HG03460 (cell line): Measurements from ENCODE around the gene MICALL2.

Experiments used
- ATAC-seq: cut with Tn5 transposase; IDR thresholded peaks from one replicate; pipeline ENCODE4 v1.9.1; 2021; ENCODE audit not compliant: unreplicated experiment

The MICALL2 gene

DNA sequence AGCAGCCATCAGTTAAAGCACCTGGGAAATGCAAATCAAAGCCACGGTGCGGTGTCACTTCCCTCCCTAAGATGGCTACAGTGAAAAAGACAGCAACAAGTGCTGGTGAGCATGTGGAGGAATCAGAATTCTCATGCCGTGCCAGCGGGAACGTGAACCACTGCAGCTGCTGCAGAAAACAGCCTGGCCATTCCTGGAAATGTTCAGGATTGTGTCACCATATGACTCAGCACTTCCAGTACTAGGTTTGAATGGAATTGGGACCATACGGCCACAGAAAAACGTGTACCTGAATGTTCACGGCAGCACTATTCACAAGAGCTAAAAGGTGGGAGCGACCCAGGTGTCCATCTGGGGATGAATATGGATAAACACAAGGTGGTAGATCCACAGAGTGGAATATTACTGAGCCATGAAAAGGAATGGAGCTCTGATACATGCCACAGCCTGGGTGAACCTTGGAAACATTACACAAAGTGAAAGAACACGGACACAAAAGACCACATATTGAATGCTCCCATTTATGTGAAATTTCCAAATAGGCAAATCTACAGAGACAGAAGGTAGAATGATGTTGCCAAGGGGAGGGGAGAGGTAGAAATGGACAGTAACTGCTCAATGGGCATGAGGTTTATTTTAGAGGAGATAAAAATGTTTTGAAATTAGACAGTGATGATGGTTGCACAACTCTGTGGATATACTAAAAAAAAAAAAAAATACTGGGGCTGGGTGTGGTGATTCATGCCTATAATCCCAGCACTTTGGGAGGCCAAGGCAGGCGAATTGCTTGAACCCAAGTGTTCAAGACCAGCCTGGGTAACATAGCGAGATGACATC lies 61.6 kb downstream of the MICALL2 start:
- no peak for ATAC-seq

DNA sequence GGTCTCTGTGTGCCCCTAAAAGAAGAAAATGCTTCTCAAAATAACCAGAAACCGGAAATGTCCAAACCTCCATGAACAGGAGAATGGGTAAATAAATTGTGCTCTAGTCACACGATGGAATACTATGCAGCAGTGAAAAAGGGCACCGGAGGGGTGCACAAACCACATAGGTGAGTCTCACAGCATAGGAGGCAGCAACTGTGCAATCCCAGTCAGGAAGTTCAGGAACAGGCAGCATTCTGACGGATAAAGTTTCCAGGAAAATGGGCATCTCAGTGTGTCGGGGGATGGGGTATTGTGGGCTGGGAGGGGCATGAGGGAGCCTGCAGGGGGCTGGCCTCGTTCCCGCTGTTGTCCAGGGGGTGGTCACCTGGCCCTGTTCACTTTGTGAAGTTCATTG lies 63.1 kb downstream of the MICALL2 start:
- no peak for ATAC-seq

DNA sequence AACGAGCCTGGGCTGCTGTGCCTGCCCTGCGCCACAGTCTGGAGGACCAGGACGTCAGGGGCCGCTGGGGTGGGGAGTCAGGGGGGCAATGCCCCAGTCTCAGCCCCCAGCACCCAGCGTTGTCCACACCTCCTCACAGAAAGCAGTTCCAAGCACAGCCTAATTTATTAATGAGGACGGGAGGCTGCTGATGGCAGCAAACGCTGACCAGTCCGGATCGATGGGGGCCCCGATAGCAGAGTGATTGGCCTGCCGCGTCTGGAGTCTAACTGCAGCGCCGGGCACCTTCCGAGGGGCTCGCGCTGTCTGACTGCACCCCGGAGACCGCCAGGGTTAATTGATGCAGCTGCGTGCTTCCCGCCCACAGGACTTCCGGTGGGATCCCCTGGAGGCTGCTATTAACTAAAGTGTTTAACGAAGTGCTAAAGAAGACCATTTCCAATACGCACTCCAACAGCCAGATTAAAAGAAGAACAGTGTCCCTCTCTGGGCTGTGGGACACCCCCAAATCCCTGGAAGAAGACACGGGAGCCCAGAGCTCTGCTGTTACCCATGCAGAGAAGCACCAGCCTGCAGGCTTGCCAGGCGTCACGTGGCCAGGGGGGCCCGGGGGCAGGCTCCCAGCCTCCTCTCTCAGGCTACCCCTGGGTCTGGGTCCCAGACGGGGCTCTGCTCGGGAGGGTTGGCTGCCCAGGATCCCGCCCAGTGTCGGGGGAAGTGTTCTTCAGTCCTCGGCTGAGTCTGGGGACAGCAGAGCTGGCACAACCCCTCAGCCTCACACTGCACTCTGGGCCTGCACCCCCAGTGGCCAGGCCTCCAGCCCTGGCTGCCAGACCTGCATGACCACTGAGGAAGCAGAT lies 63.8 kb downstream of the MICALL2 start:
- no peak for ATAC-seq

DNA sequence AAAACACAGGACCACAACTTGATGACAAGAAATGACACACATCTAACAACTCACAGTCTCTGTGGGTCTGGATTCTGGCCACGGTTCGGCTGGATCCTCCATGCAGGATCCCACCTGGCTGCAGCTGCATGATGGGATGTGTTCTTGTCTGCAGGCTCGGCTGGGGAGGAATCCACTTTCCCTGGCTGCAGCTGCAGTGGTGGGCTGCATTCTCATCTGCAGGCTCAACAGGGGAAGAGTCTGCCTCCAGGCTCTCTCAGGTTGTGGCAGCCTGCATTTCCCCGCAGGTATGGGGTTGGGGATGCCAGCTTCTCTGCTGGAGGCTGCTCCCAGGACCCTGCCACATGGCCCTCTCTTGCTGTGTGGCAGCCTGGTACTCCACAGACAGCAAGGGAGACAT lies 64.9 kb downstream of the MICALL2 start:
- ATAC-seq = no peak

DNA sequence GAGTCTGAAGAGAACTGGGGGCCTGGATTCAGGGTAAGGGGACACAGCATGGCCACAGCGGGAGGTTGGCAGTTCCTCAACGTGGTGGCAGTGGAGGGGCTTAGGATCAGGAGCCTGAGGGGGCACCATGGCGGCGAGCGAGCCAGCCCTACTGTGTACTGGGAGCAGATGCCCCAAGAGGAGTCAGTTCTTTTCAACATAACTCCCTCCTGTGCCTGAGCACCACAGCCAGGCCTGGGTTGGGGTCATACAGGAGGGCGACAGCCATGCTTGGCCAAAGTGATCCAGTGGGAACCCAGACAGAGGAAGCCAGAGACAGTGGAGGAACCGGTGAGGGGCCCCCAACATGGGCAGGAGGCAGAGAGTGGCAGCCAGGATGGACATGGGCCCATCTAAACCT lies 65.8 kb downstream of the MICALL2 start:
- no peak for ATAC-seq

DNA sequence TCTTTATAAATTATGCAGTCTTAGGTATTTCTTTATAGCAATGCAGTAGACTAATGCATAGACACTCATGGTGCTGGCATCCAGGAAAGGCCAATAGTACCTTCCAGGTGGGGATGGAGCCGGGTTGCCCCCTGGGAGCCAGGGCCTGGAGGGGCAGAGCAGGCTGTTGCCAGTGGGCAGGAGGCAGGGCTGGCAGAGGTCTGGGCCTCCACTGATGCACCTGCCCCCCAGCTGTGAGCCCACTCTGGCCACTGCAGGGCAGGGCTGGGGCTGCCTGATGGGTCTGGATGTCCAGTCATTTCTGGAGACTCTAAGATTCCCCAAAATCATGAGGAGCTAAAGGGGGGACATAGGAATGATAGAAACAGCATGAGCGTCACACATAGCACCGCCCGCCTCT lies 66.7 kb downstream of the MICALL2 start:
- no peak for ATAC-seq

DNA sequence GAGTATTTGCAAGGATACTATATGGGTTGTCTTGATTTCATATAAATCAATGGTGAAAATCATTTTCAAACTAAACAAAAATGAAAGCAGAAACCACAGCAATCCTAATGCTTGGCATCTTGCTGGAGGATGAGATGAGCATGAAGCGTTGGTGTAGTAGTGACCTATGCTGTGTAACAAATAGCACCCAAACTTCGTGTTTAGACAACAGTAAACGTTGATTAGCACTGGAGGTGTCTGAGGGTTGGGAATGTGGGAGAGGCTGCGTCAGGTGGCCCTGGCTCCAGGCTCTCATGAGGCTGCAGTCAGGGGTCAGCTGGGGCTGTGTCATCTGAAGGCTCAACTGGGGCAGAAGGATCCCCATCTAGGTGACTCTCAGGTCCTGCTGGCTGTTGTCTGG lies 67.8 kb downstream of the MICALL2 start:
- ATAC-seq = no peak

DNA sequence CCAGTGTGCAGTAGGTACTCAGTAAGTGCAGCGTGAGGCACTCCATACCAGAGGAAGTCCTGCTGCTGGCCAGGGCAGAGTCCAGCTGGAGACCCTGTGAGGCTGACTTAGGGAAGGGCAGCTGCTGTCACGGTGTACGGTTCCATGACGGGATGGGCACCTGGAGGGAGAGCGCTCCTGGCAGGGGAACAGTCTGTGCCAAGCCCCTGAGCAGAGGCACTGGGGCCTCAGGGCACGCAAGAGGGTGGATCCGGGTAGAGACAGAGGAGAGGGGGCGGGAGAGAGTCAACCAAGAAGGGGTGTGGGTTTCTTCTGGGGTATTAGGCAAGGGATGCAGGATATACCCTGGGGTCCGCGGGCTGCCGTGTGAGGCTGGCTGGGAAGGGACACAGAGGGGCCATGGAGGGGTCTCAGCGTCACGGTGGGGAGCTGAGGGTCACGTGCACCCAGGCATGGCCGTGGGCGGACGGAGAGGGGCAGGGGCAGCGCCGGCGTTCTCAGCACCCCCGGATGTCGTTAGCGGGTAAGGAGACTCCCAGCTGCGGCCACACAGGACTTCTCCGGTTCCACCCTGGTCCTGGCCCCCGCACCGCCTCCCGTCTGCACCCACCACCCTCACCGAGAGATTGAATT lies 70.5 kb downstream of the MICALL2 start:
- ATAC-seq = no peak

DNA sequence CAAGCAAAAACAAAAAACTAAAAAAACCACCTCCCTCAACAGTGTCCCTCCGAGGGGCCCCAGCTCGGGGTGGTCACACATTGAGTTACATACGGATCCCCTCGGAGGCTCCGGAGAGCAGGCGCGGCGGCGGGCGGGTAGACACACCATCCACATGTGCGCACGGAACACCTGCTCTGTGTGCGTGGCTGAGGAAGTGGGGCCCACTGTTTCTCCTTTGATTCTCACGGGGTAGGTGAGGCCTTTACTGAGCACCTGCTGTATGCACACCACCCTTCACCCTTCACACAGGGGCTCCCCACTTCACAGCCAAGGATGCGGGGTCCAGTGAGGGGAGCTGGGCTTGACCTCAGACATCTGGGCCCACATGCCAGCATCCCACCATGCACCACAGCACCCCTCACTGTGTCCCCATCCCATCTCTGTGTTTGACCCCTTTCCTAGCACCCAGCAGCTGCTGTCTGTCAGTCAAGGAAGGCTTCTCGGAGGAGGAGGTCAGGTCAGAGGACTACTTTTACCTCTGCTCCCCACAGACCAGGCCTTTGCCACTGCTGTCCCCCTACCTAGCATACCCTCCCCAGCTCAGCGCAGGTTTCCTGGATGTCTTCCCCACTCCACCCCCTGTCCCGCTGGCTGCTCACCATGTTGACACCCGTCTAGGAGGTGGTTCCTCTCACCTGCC lies 71.1 kb downstream of the MICALL2 start:
- no peak for ATAC-seq

DNA sequence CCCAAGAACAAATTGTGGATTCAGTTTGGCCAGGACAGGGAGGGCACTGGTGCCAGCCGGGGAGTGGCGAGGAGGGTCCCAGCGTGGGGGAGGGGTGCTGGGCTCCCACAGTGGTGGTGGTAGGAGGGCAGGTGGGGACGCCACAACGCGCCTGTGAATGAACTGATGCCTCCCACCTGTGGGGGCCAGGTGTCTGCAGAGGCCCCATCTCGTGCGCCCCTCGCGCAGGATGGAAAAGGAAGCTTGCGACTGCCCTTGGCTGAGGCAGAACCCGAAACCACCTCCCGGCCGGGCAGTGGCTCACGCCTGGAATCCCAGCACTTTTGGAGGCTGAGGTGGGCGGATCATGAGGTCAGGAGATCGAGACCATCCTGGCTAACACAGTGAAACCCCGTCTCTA lies 72.0 kb downstream of the MICALL2 start:
- no peak for ATAC-seq

DNA sequence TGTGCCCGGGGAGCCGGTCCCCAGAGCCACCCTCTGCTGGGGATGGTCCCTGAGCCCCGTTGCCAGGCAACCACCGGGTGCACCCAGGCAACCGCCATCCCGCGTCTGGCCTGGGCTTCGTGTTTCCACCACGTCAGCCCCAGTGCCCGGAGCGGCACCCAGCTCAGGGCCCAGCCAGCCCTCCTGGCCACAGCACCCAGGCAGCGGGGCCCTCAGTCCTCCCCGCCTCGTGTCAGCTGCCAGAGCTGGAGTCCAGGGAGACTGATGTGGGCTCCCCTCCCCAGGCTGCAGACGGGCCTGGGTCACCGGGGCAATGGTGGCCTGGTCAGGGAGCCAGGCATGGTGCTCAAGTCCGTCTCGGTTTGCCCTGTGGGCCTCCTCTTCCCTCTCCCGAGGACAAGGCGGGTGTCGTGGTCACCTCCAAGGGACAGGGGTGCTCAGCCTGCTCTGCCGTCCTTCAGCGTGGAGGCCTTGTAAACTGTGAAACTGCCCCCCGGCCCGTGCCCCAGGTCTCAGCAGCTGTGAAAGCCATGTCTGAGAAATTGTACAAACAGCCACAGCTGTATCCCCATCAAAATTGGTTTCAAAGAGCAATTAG lies 72.5 kb downstream of the MICALL2 start:
- ATAC-seq = no peak

DNA sequence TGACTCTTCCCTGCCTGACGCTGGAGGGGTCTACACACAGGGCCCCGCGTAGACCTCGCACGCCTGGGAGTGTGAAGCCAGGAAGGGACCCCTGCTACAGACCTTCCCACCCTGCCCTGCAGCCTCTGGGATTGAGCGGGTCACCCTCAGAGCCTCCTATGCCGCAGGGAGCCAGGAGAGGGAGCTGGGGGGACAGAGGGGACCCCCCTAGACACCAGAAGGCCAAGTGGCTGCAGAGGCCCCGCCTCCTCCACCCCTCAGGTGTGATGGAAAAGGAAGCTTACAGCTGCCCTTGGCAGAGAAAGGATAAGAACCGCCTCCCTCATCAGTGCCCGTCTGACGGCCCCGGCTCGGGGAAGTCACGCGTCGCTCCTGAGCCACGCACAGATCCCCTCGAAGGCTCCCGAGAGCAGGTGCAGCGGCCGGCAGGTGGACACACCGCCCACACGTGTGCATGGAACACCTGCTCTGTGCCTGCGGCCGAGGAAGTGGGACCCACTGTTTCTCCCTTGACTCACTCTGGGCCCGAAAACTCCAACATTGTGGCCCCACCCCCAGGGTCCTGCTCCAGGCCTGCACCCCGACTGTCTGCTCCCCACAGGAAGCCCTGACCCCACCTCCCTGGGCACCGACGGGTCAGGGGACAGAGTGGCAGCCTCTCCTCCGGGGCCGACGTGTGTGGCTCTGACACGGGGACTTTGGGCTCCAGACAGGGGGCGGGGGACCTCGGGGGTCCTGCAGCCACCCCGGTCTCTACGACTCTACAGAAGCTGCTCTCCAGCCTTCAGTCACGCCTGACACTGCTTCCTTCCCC lies 73.3 kb downstream of the MICALL2 start:
- ATAC-seq = no peak

DNA sequence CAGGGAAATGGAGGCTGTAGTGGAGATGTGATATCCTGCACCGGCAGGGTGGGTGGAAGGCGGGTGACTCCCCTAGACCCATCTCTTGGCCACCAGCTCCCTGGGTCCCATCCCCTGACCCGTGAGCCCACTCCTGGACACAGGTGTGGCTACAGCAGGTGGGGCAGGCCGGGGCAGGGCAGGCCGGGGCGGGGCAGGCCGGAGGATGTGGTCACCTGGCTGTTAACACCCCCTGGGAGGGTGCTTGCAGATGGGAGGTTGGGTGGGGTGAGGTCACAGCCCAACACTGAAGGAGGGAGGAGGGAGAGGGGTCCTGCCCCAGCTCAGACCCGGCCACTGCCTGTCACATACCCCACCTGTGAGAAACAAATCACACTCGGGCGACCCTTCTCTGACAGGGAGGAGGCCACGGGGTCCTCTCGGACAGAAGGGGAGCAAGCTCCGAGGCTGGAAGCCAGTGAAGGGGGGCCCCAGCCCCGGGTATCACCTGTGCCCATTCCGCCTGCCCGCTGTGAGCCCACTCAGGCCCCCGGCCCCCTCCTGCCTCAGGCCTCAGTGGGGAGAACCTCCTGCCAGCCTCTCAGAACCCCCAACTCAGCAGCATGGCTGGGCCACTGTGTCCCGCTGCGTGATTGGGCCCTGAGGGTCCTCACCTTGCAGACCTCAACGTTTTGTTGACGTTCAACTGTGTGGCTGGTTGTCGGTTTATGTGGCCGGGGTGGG lies 74.0 kb downstream of the MICALL2 start:
- ATAC-seq = no peak
